K562 (cell line): Measurements from ENCODE around the gene HSD3B7. TPM values are rescaled to one million over a fixed set of nuclear protein-coding genes. Genes with fewer than 3 reads are reported as not detected.

Source experiments
- CREM ChIP-seq: IDR thresholded peaks from 2 replicates; pipeline ENCODE4 v1.6.1; 2014; ENCODE audit warnings: antibody characterized with exemption, low read depth
- HLTF ChIP-seq: fragments of 450-650 bp; IDR thresholded peaks from 2 replicates; pipeline ENCODE4 v1.6.1; 2016
- HMGN3 ChIP-seq: IDR thresholded peaks from 2 replicates; pipeline ENCODE4 v1.6.1; 2011; ENCODE audit warnings: borderline replicate concordance, low read depth, mild to moderate bottlenecking, mixed read lengths, low read length; ENCODE audit not compliant: insufficient read length; ENCODE audit errors: extremely low read depth
- KDM2B ChIP-seq: fragments of 250-450 bp; sonication (Bioruptor Pico); IDR thresholded peaks from 2 replicates; pipeline ENCODE4 v1.8.0; 2021; ENCODE audit warnings: mild to moderate bottlenecking, moderate library complexity
- MEIS2 ChIP-seq: fragments of 450-650 bp; IDR thresholded peaks from 2 replicates; pipeline ENCODE4 v1.6.1; 2014; ENCODE audit warnings: mild to moderate bottlenecking; ENCODE audit not compliant: partially characterized antibody
- MXI1 ChIP-seq: IDR thresholded peaks from 2 replicates; pipeline ENCODE4 v1.6.1; 2011; ENCODE audit warnings: low read depth, mild to moderate bottlenecking, improper control_type of control experiment, low read length
- NEUROD1 ChIP-seq: fragments of 150-350 bp; IDR thresholded peaks from 2 replicates; pipeline ENCODE4 v1.6.1; 2014; ENCODE audit warnings: borderline replicate concordance, low read length, low read depth; ENCODE audit not compliant: partially characterized antibody
- POLR2A ChIP-seq: fragments of 450-650 bp; conservative IDR thresholded peaks from 2 replicates; pipeline ENCODE4 v1.6.1; 2016
- SAP30 ChIP-seq: fragments of 200-600 bp; sonication (generic); IDR thresholded peaks from 2 replicates; pipeline ENCODE4 v1.6.1; 2012; ENCODE audit warnings: borderline replicate concordance, low read depth, mild to moderate bottlenecking, moderate library complexity, low read length, control low read depth, inconsistent platforms; ENCODE audit not compliant: insufficient read depth, poor library complexity, severe bottlenecking
- TFAM ChIP-seq: fragments of 250-450 bp; sonication (Bioruptor Pico); conservative IDR thresholded peaks from 2 replicates; pipeline ENCODE4 v1.5.0; 2021; ENCODE audit warnings: mild to moderate bottlenecking, moderate library complexity
- ZBTB7A ChIP-seq: IDR thresholded peaks from 2 replicates; pipeline ENCODE4 v1.6.1; 2011; ENCODE audit warnings: low read depth, mild to moderate bottlenecking, low read length, moderate library complexity, borderline replicate concordance; ENCODE audit not compliant: control insufficient read depth
- ZFPM2 ChIP-seq: fragments of 250-450 bp; sonication (Bioruptor Pico); IDR thresholded peaks from 2 replicates; pipeline ENCODE4 v1.5.1; 2022; ENCODE audit warnings: mild to moderate bottlenecking
- ZKSCAN1 ChIP-seq: fragments of 150-350 bp; IDR thresholded peaks from 2 replicates; pipeline ENCODE4 v1.6.1; 2016; ENCODE audit warnings: low read depth, low read length
- ZNF217 ChIP-seq: sonication (generic); formaldehyde crosslinking; IDR thresholded peaks from 2 replicates; pipeline ENCODE4 v1.8.0; 2022; ENCODE audit warnings: mild to moderate bottlenecking, missing genetic modification reagents
- ZNF561 ChIP-seq: fragments of 450-650 bp; formaldehyde crosslinking; conservative IDR thresholded peaks from 2 replicates; pipeline ENCODE4 v1.4.0; 2020; ENCODE audit warnings: mild to moderate bottlenecking, moderate library complexity
- polyA plus RNA-seq, 8 experiments: library from polyadenylated mRNA; depleted of rRNA in 4 of 8; stranded (reverse) in 5 of 8; unstranded in 3 of 8; fragments of >200 nt; fragmentation: Nextera tagmentation in 2 of 8; fragmentation: Illumina TruSeq in 1 of 8; extraction: Ambion mirVana in 2 of 8; extraction: Trizol in 1 of 8; gene quantifications; 2 replicates each; pipeline versions ENCODE4 v1.2.1 to v1.2.3, GENCODE V29; 2011 to 2014; ENCODE audit warnings: inconsistent platforms in 1 of 8, missing spikeins in 1 of 8
- total RNA-seq, 7 experiments: library from RNA; depleted of rRNA in 6 of 7; stranded (reverse); fragments of >200 nt in 6 of 7; fragmentation: Illumina TruSeq in 2 of 7; extraction: Trizol in 2 of 7; gene quantifications; 2 replicates each; pipeline versions ENCODE4 v1.2.1 to v1.2.3, GENCODE V29; 2011 to 2021; ENCODE audit warnings: low replicate concordance in 1 of 7
- TF ChIP-seq, protein P1 (sequence below): fragments of 450-650 bp; formaldehyde crosslinking; IDR thresholded peaks from 2 replicates; pipeline ENCODE4 v1.4.0; 2022; ENCODE audit warnings: missing genetic modification characterization
- TF ChIP-seq, protein P2 (sequence below): sonication (generic); formaldehyde crosslinking; IDR thresholded peaks from 2 replicates; pipeline ENCODE4 v1.8.0; 2022; ENCODE audit warnings: mild to moderate bottlenecking, missing genetic modification reagents
- TF ChIP-seq, protein P3 (sequence below): fragments of 200-400 bp; formaldehyde crosslinking; IDR thresholded peaks from 2 replicates; pipeline ENCODE4 v1.6.1; 2017; ENCODE audit warnings: mild to moderate bottlenecking, low read depth, low read length, moderate library complexity
- TF ChIP-seq, protein P4 (sequence below): IDR thresholded peaks from 2 replicates; pipeline ENCODE4 v1.6.1; 2011; ENCODE audit not compliant: insufficient read length; ENCODE audit errors: extremely low read depth

HSD3B7 gene
- total and polyA plus RNA-seq, 9 of the 15 experiments (the other 6 are each of a cell fraction or from before 2014, with no cell fraction given) = 5.4 to 49.1 (median 23.0) TPM

DNA sequence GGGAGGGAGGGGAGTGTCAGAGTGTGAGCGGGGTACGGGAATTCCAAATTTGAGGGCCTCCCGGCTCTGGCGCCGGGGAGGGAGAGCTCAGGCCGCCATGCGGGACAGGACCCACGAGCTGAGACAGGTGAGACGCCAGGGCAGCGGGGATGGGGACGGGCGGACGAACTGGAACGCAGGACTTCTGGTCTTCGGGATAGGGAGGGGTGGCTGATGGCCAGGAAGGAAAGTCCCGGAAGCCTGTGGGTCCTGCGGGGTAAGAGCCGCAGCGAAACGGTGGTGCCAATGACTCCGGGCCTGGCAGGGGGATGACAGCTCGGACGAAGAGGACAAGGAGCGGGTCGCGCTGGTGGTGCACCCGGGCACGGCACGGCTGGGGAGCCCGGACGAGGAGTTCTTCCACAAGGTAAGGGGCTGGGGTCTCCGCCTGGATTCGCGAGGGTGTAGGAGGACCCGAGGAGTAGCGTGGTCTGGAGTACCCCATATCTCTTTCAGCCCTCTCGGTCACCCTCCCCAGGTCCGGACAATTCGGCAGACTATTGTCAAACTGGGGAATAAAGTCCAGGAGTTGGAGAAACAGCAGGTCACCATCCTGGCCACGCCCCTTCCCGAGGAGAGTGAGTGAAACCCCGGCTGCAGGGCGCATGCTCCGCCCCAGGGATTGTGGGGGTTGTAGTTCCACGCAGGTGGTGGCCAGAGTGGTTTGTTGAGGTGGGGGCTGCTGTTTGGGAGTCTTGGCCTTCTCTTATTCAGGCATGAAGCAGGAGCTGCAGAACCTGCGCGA is 48.9 kb downstream of the HSD3B7 start (continued):
- TF ChIP-seq NEUROD1 = no peak
- TF ChIP-seq, protein P1, sequence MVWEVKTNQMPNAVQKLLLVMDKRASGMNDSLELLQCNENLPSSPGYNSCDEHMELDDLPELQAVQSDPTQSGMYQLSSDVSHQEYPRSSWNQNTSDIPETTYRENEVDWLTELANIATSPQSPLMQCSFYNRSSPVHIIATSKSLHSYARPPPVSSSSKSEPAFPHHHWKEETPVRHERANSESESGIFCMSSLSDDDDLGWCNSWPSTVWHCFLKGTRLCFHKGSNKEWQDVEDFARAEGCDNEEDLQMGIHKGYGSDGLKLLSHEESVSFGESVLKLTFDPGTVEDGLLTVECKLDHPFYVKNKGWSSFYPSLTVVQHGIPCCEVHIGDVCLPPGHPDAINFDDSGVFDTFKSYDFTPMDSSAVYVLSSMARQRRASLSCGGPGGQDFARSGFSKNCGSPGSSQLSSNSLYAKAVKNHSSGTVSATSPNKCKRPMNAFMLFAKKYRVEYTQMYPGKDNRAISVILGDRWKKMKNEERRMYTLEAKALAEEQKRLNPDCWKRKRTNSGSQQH = no peak
- TF ChIP-seq MEIS2 = peak; percentile 55
- TF ChIP-seq, protein P2, sequence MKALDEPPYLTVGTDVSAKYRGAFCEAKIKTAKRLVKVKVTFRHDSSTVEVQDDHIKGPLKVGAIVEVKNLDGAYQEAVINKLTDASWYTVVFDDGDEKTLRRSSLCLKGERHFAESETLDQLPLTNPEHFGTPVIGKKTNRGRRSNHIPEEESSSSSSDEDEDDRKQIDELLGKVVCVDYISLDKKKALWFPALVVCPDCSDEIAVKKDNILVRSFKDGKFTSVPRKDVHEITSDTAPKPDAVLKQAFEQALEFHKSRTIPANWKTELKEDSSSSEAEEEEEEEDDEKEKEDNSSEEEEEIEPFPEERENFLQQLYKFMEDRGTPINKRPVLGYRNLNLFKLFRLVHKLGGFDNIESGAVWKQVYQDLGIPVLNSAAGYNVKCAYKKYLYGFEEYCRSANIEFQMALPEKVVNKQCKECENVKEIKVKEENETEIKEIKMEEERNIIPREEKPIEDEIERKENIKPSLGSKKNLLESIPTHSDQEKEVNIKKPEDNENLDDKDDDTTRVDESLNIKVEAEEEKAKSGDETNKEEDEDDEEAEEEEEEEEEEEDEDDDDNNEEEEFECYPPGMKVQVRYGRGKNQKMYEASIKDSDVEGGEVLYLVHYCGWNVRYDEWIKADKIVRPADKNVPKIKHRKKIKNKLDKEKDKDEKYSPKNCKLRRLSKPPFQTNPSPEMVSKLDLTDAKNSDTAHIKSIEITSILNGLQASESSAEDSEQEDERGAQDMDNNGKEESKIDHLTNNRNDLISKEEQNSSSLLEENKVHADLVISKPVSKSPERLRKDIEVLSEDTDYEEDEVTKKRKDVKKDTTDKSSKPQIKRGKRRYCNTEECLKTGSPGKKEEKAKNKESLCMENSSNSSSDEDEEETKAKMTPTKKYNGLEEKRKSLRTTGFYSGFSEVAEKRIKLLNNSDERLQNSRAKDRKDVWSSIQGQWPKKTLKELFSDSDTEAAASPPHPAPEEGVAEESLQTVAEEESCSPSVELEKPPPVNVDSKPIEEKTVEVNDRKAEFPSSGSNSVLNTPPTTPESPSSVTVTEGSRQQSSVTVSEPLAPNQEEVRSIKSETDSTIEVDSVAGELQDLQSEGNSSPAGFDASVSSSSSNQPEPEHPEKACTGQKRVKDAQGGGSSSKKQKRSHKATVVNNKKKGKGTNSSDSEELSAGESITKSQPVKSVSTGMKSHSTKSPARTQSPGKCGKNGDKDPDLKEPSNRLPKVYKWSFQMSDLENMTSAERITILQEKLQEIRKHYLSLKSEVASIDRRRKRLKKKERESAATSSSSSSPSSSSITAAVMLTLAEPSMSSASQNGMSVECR = peak; percentile 25; the same call in 1 of the 2 replicates
- 0 out of 2 replicates have a peak, but pooled peaks have one; percentile 18 for TF ChIP-seq MXI1
- 0 out of 2 replicates have a peak, but pooled peaks have one; percentile 31 for TF ChIP-seq ZFPM2 (CRISPR knock-in tag)
- TF ChIP-seq TFAM (CRISPR knock-in tag) = no peak
- TF ChIP-seq, protein P3, sequence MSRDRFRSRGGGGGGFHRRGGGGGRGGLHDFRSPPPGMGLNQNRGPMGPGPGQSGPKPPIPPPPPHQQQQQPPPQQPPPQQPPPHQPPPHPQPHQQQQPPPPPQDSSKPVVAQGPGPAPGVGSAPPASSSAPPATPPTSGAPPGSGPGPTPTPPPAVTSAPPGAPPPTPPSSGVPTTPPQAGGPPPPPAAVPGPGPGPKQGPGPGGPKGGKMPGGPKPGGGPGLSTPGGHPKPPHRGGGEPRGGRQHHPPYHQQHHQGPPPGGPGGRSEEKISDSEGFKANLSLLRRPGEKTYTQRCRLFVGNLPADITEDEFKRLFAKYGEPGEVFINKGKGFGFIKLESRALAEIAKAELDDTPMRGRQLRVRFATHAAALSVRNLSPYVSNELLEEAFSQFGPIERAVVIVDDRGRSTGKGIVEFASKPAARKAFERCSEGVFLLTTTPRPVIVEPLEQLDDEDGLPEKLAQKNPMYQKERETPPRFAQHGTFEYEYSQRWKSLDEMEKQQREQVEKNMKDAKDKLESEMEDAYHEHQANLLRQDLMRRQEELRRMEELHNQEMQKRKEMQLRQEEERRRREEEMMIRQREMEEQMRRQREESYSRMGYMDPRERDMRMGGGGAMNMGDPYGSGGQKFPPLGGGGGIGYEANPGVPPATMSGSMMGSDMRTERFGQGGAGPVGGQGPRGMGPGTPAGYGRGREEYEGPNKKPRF = no peak
- no peak for TF ChIP-seq KDM2B (CRISPR knock-in tag)
- 0 out of 2 replicates have a peak, but pooled peaks have one; percentile 23 for TF ChIP-seq POLR2A
- peak; percentile 10; the same call in 1 of the 2 replicates for TF ChIP-seq CREM
- TF ChIP-seq ZNF217 (CRISPR knock-in tag) = no peak
- TF ChIP-seq, protein P4, sequence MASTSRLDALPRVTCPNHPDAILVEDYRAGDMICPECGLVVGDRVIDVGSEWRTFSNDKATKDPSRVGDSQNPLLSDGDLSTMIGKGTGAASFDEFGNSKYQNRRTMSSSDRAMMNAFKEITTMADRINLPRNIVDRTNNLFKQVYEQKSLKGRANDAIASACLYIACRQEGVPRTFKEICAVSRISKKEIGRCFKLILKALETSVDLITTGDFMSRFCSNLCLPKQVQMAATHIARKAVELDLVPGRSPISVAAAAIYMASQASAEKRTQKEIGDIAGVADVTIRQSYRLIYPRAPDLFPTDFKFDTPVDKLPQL = no peak
- TF ChIP-seq ZKSCAN1 = no peak
- TF ChIP-seq HMGN3 = peak; percentile 69
- peak; percentile 30; the same call in 1 of the 2 replicates for TF ChIP-seq ZBTB7A
- no peak for TF ChIP-seq ZNF561 (CRISPR knock-in tag)
- no peak for TF ChIP-seq HLTF
- peak; percentile 95 for TF ChIP-seq SAP30
